ENCODE data around the gene GALNT9.

GRCh38 chr12:132161036-132161781 lies 168.2 kb downstream of the GALNT9 start:
- TF ChIP-seq CTCF (IDR thresholded peaks at IDR 0.05; ENCODE audit: poor library complexity) (no peak), EZH2phosphoT487 (IDR thresholded peaks at IDR 0.05; ENCODE audit: low read depth, severe bottlenecking, unreplicated experiment) (no peak)

Measured in hepatocyte (in vitro differentiated cells).